GM19240 (cell line): ENCODE data around the gene MBTD1.
"Not testable (repeated sequence)": the region's sequence is repeated elsewhere in the genome, so short reads cannot be mapped to it uniquely, and the experiment has no call there.

Experiments
- DNase-seq: peaks from one replicate; pipeline ENCODE4 v3.0.0; 2011; ENCODE audit warnings: low spot score; ENCODE audit not compliant: insufficient read length

Gene MBTD1

GRCh38 chr17:51259564-51260236 is at the start of gene MBTD1:
TSS of gene MBTD1 (minus strand) at chr17:51260049. CDS start at chr17:51225161, 34,888 bp downstream.
- peak; percentile 82 for DNase-seq

GRCh38 chr17:51305182-51305581 is 45.3 kb upstream of the MBTD1 start:
- no peak for DNase-seq

GRCh38 chr17:51299859-51300258 is 40.0 kb upstream of the MBTD1 start:
- DNase-seq: no peak

GRCh38 chr17:51298508-51299371 is 38.9 kb upstream of the MBTD1 start:
- DNase-seq: no peak

GRCh38 chr17:51294338-51294737 is 34.5 kb upstream of the MBTD1 start:
- not testable (repeated sequence) for DNase-seq

- no peak for DNase-seq
Observed at GRCh38 chr17:51289696-51290111, 29.9 kb upstream of the MBTD1 start.

- no peak for DNase-seq
Observed at GRCh38 chr17:51287412-51287811, 27.6 kb upstream of the MBTD1 start.

GRCh38 chr17:51279183-51279582 is 19.3 kb upstream of the MBTD1 start:
- no peak for DNase-seq

GRCh38 chr17:51275381-51275780 is 15.5 kb upstream of the MBTD1 start:
- no peak for DNase-seq

- no peak for DNase-seq
Observed at GRCh38 chr17:51272812-51273211, 13.0 kb upstream of the MBTD1 start.

- no peak for DNase-seq
Observed at GRCh38 chr17:51270636-51271035, 10.8 kb upstream of the MBTD1 start.

- DNase-seq: no peak
Observed at GRCh38 chr17:51269991-51270390, 10.1 kb upstream of the MBTD1 start.

GRCh38 chr17:51264466-51264865 is 4.6 kb upstream of the MBTD1 start:
- DNase-seq: not testable (repeated sequence)

GRCh38 chr17:51263006-51263405 is 3.2 kb upstream of the MBTD1 start:
- no peak for DNase-seq

GRCh38 chr17:51261024-51261963 is 1.4 kb upstream of the MBTD1 start:
- no peak for DNase-seq

- peak; percentile 59 for DNase-seq
Observed at GRCh38 chr17:51260237-51261023, 581 bp upstream of the MBTD1 start, which contains the start of gene UTP18. TSS of gene UTP18 (plus strand) at chr17:51260546. CDS start at chr17:51260585, 39 bp downstream.

- DNase-seq: no peak
Observed at GRCh38 chr17:51258756-51259563, 889 bp downstream of the MBTD1 start.

- no peak for DNase-seq
Observed at GRCh38 chr17:51257150-51258081, 2.4 kb downstream of the MBTD1 start.

GRCh38 chr17:51256101-51256500 is 3.7 kb downstream of the MBTD1 start:
- no peak for DNase-seq
